GM18498 (cell line): ENCODE data around the gene C1QTNF1.

Experiments
- ATAC-seq: cut with Tn5 transposase; IDR thresholded peaks from one replicate; pipeline ENCODE4 v1.9.1; 2021; ENCODE audit warnings: mild to moderate bottlenecking, moderate library complexity; ENCODE audit not compliant: unreplicated experiment

Gene C1QTNF1

GRCh38 chr17:79023886-79024771, at the start of gene C1QTNF1:
C1QTNF1 (plus strand) TSS chr17:79024169; CDS start chr17:79043969, 19,800 bp downstream.
- no peak for ATAC-seq

GRCh38 chr17:78974635-78975591, 49.1 kb upstream of the C1QTNF1 start:
- ATAC-seq: no peak

- no peak for ATAC-seq
Observed at GRCh38 chr17:78976907-78977680, 46.9 kb upstream of the C1QTNF1 start.

- no peak for ATAC-seq
Observed at GRCh38 chr17:78977681-78977943, 46.4 kb upstream of the C1QTNF1 start.

GRCh38 chr17:78977997-78978973, 45.7 kb upstream of the C1QTNF1 start:
- no peak for ATAC-seq

GRCh38 chr17:78979780-78980623, 44.0 kb upstream of the C1QTNF1 start, which contains the start of gene LGALS3BP:
LGALS3BP (minus strand) TSS chr17:78979923; CDS start chr17:78977191, 2,732 bp downstream.
- ATAC-seq: no peak

- no peak for ATAC-seq
Observed at GRCh38 chr17:78980624-78980972, 43.4 kb upstream of the C1QTNF1 start.

GRCh38 chr17:78981010-78981888, 42.7 kb upstream of the C1QTNF1 start:
- ATAC-seq: no peak

- ATAC-seq: no peak
Observed at GRCh38 chr17:78985395-78985794, 38.6 kb upstream of the C1QTNF1 start.

- no peak for ATAC-seq
Observed at GRCh38 chr17:78986048-78986648, 37.8 kb upstream of the C1QTNF1 start.

GRCh38 chr17:78986649-78987328, 37.2 kb upstream of the C1QTNF1 start:
- no peak for ATAC-seq

GRCh38 chr17:78988152-78988551, 35.8 kb upstream of the C1QTNF1 start:
- ATAC-seq: no peak

- ATAC-seq: no peak
Observed at GRCh38 chr17:78990349-78991016, 33.5 kb upstream of the C1QTNF1 start.

GRCh38 chr17:78991017-78991738, 32.8 kb upstream of the C1QTNF1 start:
- ATAC-seq: no peak

GRCh38 chr17:78991906-78992532, 31.9 kb upstream of the C1QTNF1 start:
- no peak for ATAC-seq
